ENCODE measurements around the gene STX17.

STX17 gene

DNA sequence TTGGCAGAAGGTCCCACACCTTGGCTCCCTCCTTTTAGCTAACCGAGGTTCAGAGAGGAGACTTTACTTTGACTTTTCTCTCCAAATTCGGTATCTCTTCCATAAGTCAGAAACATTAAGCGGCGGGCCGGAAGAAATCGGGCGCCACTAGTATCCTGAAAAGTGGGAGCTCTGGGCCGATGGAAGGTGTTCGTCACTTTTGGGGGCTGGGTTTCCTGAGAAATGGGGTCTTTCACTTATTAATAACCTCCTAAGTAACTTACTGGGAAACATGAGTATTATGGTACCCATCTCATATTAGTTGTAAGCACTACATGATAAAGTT lies 716 bp downstream of the STX17 start:
- no peak for DNase-seq (ENCODE audit: low spot score)

DNA sequence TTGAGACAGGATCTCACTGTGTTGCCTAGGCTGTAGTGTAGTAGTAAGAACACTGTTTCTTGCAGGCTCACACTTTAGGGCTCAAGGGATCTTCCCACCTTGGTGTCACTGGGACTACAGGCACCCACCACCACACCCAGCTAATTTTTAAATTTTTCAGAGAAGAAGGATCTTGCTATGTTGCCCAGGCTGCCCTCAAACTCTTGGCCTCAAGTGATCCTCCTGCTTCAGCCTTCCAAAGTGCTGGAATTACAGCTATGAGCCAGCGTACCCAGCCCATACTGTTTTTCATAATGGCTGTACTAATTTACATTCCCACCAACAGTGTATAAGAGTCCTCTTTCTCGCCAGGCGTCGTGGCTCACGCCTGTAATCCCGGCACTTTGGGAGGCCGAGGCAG lies 5.1 kb downstream of the STX17 start:
- no peak for DNase-seq (ENCODE audit: low spot score)

DNA sequence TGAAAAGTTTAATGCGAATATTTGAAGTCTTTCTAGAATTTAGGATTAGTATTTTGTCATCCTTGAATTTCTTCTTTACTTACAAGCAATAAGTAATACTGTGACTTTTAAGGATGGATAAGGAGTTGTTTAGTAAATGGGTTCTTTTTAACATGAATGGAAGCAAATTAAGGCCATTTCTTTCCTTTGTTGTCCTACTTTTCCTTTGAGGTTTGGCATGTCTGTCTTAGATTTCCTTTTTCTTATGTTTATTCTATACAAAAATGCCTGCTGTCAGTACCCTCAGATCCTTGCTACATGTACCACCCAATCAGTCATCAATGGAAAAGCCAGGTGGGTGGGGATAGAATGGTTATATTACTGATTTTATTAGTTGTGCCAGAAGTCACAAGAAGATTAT lies 10.2 kb downstream of the STX17 start:
- no peak for DNase-seq (ENCODE audit: low spot score)

DNA sequence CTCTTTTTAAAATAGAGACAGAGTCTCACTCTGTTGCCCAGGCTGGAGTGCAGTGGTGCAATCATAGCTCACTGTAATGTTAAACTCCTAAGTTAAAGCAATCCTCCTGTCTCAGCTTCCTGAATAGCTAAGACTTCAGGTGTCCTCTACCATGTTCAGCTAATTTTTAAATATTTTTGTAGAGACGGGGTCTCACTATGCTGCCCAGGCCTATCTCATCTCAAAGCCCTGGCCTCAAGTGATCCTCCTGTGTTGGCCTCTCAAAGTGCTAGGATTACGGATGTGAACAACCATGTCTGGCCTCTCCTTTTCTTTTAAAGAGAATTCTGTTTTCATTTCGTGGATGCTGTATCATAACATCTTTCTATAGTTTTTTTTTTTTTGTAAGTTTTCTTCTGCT lies 11.7 kb downstream of the STX17 start:
- no peak for DNase-seq (ENCODE audit: low spot score)

DNA sequence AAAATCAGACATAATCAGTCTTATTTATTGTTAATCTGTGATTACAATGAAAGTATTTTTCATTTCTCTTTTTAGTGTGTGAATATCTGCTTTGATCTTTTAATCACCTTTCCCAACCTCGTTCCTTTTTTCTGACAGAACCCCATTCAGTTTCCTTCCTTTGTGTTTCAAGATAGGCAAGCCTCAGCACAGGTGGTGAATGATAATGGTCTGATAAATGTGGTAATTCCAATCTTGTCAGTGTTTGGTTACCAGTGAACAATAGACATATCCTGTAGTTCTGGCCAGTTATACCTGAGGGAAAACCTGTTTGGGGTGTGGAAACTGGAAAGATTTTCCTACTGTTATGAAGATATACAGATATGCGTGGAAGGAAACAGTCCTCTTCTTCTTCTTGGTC lies 13.5 kb downstream of the STX17 start:
- no peak for DNase-seq (ENCODE audit: low spot score)

DNA sequence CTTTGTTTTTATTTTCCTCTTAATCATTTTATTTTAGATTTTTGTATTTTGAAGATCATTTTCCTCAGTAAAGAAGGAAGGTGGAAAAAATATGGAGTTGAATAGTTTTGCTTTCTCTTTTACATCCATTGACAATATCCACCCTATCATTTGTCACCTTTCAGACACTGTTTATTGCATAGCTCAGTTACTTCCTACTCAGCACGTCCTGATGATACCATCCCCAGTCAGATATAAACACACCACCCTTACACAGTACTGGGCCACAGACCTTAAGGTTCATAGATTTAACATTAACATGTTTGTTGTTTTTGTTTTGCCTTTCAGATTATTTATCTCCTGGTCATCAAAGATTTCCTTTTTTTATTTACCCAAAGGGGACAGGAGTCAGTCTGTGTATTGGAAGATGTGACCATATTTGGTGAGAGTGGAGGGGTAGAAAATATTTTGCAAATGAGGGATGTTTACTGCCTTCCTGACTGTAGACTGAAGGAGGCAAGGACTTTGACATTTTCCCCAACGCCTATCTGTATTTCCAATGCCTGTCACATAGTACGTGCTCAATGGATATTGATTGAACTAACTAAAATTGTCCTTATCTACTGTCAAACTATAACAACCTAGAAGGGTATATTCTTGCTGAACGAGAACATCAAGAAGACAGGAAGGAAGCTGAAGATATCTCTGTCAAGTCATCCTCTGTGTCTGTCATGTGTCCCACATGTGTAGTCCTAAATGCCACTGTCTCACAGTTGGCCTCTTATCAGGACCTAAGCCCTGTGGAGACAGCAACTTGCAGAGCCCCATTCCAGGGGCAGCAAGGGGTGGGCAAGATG lies 15.6 kb downstream of the STX17 start:
- no peak for DNase-seq (ENCODE audit: low spot score)

DNA sequence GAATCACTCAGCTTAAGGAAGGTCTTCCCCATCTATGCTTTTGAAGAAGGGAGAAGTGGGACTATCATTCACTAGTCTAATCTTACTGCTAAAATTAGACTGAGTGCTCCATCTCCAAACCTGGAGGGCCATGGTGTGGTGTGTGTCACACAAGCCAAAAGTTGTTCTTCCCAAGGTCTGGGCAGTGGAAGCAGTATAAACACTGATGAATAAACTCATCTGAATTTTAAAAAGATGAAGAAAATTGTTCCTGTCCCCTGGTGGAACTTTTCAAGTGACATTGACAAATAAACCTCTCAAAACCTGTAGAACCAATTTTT lies 16.2 kb downstream of the STX17 start:
- DNase-seq (ENCODE audit: low spot score) = no peak

DNA sequence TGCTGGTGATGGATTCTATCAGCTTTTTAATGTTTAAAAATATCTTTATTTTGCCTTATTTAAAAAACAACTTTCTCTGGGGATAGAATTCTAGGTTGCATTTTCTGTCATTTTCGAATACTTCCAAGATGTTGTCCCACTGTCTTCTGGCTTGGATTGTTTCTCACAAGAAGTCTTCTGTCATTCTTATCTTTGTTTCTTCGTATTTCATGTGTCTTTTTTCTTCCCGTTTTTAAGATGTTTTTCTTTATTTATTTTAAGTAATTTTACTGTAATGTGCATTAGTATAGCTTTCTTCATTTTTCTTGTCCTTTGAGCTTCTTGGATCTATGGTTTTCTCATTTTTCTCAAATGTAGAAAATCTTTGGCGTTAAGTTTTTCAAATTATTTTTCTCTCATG lies 19.1 kb downstream of the STX17 start:
- DNase-seq (ENCODE audit: low spot score) = no peak

DNA sequence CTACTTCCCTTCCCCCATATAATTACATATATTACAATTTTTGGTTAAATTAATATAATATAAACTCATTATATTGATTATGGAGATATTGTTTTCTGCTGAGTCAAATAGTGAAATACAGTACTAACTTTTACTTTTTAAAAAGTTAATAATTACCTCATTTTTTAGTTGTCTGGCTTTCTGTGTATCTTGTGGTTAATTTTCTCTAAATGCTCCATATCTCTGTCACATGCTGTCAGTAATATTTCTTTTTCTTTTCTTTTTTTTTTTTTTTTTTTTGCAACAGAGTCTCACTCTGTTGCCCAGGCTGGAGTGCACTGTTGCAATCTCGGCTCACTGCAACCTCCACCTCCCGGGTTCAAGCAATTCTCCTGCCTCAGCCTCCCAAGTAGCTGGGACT lies 23.2 kb downstream of the STX17 start:
- no peak for DNase-seq (ENCODE audit: low spot score)

DNA sequence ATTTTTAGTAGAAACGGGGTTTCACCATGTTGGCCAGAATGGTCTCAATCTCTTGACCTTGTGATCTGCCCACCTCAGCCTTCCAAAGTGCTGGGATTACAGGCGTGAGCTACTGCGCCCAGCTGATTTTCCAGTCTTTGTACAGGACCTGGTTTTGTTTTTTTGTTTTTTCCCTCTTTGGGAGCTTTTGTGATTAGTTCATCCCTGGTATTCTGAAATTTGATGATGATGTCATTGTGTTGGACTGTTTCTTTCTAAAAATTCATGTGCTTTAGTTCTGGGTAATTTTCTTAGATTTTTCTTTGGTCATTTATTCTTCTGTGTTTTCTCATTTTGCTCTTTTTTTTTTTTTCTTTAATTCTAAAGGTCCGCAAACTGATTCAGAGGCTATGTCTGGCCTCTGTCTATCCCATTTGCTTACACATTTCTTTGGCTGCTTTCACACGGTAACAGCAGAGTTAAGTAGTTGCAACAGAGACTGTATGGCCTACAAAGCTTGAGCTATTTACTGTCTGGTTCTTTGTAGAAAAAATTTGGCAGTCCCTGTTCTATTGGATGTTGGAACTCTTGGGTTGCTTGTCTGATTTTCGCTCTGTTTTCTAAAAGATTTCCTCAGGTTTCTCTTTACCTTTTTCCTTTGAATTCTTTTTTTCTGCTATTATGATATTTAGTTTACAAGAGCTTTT lies 24.8 kb downstream of the STX17 start:
- no peak for DNase-seq (ENCODE audit: low spot score)

DNA sequence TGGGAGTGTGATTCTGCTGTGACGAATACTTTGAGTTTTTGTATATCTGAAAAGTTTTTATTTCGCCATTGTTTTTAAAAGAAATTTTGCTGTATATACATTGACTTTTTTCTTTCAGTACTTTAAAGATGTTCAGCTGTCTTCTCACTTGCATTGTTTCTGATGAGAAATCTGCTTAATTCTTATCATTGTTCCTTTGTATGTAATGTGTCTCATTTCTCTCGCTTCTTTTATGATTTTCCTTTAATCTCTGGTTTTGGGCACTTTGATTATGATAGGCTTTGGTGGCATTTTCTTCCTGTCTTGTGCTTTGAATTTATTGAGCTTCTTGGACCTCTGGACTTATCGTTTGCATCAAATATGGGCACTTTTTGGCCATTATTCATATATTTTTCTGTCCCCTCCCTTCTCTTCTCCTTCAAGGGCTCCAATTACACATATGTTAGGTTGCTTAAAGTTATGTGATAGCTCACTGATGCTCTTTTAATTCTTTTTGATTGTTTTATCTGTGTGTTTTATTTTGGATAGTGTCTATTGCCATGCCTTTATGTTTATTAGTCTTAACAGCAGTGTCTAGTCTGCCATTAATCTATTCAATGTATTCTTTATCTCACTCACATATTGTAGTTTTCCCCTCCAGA lies 30.6 kb downstream of the STX17 start:
- DNase-seq (ENCODE audit: low spot score) = no peak

DNA sequence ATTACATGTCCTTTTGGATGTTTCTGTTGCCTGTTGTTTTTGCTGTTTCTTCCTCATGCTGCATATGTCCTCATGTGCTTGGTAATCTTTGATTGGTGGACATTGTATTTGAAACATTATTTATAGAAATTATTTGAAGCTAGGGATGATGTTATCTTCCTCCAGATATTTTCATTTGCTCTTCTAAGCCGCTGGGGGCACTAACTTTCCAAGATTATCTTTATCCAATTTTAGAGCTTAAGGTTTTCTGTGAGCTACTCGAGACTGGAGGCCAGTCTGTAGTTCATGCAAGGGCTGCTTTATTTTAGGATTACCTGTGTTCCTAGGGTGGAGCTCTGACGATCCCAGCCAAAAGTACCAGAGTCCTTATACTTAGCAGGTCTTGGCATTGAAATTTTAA lies 40.9 kb downstream of the STX17 start:
- DNase-seq (ENCODE audit: low spot score) = peak; percentile 44

DNA sequence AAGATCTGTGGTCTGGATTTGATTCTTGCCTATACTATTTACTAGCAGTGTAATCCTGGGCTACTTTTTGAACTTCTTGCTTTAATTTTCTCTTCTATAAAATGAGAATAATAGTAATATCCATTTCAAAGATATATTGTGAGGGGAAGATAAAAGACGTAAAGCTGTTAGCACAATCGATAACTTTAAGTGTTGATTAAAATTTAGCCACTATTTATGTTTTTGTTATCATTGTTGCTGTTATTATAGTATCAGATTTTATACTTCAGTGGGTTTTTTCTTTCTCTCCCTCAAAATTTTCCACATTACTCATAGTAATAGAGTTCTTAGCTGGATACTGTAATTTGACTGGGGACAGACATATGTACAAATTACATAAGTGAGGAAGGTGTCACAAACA lies 42.0 kb downstream of the STX17 start:
- no peak for DNase-seq (ENCODE audit: low spot score)

DNA sequence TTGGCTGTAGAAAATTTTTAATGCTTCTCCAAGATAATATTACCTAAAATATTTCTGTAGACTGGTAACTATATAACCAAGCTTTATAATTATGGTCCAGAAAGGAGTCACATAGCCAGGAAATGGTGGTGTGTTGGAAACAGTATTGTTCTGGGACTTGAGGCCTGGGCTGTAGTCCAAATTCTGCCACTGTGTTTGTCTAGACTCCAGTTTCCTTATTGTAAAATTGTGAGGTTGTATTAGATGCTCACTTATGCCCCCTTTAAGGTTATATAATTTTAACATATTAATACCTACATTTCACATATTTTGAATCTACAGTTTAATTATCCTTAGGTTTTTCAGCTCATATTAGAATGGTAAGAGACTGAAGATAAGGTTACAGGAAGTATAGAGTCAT lies 42.4 kb downstream of the STX17 start:
- DNase-seq (ENCODE audit: low spot score) = no peak

DNA sequence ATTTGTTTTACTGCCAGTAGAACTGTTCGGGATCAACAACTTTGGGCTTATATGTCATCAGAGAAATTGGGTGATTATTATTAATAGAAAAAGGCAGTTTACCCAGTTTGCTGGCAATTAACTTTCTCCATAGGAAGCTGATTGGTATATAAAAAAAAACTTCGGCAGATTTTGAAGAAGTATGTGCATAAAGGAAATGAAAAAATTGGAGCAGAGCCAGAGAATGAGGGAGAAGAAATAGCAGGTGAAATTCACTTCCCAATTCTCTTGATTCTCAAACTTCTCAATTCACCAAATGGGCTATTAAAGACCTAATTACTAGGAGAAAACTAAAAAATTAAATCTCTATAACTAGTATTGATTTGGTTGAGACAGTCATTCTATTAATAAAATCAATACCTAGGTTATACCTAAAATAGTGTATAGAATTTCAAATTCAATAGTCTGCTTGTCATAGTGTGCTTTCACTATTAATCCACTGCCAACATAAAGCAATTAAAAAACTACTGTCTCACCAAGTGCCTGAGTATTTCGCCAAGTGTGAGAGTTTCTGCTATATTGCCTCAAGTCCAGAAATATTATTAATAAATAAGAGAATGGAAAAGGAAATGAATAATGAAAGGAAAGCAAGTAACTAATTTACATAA lies 47.5 kb downstream of the STX17 start:
- DNase-seq (ENCODE audit: low spot score) = no peak

DNA sequence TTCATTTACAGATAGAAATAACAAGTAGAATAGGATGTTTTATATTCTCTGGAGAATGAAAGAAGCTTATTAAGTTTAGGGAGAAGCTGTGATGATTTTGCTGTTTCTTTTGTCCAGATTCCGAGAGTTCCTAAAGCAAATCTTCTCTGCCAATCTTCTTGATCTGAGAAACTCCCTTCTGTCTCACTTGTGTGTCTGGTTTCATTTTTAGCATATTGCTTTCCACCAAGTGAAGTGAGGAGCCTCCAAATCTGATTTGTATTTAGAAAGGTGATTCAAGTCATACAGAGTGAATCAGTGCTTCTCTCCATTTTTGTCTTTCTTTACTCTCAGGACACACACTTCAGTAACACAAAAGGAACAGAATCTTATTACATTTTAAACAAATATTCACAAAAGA lies 48.4 kb downstream of the STX17 start:
- no peak for DNase-seq (ENCODE audit: low spot score)

DNA sequence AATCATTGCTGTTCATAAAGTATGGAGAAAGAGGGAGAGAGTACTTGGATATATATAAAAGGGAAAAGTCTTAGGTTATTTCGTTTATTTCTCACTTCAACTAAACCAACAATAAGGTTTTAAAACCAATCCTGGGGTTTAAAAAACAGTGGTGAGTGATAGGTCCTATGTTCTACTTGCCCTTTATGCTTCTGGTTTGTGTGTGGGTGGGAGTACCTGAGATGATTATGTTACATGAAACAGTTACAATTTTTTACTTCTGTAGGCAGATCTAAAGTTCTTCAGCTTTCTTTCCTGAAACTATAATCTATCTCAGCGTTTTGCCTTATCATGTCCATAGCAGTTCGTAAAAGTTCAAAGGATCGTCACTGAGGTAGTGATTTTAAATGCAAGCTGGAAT lies 49.2 kb downstream of the STX17 start:
- DNase-seq (ENCODE audit: low spot score) = no peak

DNA sequence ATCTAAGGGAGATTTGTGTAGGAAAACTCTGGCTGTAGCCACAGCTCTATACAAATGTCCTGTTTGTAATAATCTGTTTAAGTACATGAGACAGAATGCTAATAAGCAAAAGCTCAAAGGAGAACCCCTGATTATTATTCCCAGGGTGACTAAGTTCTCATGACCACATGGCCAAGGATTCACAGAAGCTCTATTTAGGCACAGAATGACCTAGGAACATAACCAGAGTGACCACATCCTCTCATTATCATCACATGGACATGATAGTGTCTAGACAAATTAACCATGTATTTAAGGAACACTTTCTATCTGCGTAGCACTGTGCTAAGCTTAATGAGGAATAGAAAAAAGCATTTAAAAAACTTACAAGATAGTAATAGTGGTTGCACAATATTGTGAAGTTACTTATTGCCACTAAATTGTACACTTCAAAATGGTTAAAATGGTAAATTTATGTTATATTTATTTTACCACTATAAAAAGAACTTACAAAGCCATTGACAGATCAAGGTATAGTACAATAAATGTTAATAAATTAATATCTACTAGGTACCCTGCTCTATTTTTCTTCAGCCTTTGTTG lies 56.3 kb downstream of the STX17 start:
- DNase-seq (ENCODE audit: low spot score) = no peak

DNA sequence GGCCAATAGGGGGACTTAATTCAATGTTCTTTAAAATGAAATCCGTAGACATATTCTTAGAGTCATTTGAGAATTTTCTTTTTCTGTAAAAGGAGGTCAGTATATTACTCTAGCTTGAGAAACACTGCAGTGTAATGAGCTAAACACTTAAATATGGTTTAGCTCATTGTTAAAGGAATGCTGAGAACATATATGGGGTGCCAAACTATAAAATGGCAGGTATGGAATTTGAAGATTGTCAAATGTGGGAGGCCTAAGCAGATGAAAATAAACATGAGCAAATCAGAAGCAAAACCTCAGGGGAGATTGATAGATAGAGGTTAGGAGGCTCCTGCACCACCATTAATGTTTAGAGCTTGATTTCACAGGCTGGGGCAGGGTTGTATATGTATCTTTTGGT lies 57.9 kb downstream of the STX17 start:
- DNase-seq (ENCODE audit: low spot score) = no peak

DNA sequence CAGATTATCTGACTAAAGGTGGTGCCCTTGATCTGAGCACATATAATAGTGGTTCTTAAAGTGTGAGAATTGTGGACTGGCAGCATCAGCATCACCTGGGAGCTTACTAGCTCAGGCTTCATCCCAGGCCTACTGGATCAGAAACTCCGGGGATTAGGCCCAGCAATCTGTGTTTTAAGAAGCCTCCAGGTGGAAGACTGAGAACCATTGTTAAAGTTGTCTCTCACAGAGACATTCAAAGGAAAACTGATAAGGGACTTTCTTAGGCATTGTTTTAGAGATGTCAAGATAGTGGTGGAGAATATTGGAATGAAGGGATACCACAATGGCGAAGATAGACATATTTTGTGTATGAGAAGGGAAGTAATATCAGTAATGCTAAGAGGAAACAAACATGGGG lies 59.5 kb downstream of the STX17 start:
- no peak for DNase-seq (ENCODE audit: low spot score)

DNA sequence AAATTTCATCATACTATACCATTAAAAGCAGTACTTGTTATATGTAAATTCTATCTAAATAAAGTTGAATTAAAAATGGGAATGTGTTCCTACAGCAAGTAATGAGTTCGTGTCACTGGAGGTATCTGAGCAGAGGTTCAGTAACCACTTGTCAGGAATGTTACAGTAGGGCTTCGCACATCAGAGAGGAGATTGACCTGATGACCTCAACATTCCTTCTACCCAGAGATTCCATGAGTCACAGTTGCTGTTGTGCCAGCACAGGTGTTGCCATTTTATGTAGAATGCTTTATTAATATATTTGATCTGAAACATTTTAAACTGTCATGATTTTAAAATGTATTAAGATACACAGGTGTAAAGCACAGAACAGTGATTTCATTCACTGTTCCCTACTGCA lies 60.3 kb downstream of the STX17 start:
- no peak for DNase-seq (ENCODE audit: low spot score)

DNA sequence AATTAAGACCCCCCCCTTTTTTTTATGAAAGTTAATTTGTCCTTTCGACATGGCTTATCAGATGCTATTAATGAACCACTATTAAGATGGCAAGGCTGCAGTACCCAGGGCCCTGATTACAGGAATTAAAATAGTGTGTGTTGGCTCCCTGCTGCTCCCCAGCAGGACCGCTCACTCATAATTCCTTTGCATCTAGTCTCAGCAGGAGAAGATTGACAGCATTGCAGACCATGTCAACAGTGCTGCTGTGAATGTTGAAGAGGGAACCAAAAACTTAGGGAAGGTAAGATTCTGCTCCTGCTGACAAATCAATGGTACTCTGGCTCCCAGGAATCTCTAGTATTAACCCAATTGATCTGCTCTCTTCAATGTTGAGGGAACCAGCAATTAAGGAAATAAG lies 61.0 kb downstream of the STX17 start:
- no peak for DNase-seq (ENCODE audit: low spot score)

DNA sequence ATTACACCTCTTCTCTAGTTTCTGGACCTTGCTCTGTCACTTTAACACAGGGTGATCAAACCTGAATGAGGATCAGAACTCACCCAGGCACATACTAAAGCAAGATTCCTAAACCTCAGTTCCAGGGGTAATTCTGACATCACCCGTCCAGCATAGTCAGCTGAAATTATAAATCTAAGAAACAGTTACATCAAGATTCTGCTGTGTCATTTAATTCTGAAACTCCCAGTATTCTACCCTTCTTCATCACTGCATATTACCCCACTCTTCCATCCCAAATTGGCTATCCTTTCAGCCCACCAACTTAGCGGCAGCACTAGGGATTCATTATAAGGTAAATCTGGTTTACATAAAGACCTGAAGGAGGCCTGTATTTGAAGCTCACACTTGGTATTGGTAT lies 64.0 kb downstream of the STX17 start:
- no peak for DNase-seq (ENCODE audit: low spot score)

All from D341Med (cell line).